ENCODE measurements around the gene BUD31. TPM values are rescaled to one million over a fixed set of nuclear protein-coding genes. Genes with fewer than 3 reads are reported as not detected.
A peak's percentile ranks its signal among the peaks of the same experiment; 100 is the strongest.

Gene BUD31
- total and polyA plus RNA-seq, 2 of the 8 experiments (the other 6 are each of a cell fraction or from before 2014, with no cell fraction given) = 46.7 to 114 TPM

DNA sequence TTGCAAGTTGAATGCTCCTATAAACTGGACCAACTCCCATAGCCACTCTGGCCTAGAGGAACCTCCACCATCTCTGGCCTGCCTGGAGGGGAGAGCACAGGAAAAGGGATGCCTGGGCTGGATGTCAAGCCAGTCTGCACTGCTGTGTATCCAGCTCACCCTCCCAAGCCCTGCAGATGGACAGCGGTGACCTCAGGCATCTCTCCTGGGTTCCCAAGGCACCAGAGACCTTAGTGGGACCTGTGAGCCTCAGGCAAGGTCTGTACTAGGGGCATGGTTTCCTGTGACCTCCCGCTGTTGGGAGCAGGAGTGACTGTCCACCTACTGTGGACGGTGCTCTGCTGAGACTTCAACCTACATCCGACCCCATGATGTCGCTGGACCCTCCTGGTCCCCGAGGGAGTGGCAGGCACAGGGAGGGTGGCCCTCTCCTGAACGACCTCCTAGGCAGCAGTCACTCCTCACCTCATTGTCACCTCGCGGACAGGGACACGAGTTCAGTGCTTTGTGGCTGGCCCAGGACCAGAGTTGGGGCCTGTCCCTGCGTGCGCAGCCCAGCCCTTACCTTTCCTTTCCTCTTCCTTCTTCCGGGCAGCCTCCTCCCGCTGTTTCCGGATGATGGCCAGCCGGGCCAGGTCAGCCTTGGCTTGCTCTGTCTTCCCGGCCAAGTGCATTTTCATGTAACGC lies 11.3 kb upstream of the BUD31 start:
- H2BK120ac ChIP-seq (replicated peaks; ENCODE audit: low read depth, low read length) = no peak overlapping the region
- peaks cover 23 to 73% (median 45%) of the 10 kb centered on the region in 4 experiments for H3K36me3 ChIP-seq (ENCODE audit: control insufficient read depth in 2 of 4, insufficient read depth in 4 of 4, low read length in 3 of 4)
- no peak overlapping the region for H3K23ac ChIP-seq (ENCODE audit: insufficient read length)
- H3K79me2 ChIP-seq (ENCODE audit: control insufficient read depth in 1 of 2, insufficient read depth in 2 of 2, low read length in 2 of 2) = no peaks in the 10 kb centered on the region
- no peak overlapping the region for H4K91ac ChIP-seq (replicated peaks; ENCODE audit: insufficient read length, low read length)
- H2BK12ac ChIP-seq (ENCODE audit: low read depth, low read length) = no peak overlapping the region
- no peaks in the 10 kb centered on the region for H3K79me1 ChIP-seq (ENCODE audit: low read depth, low read length)
- no peak overlapping the region for H3K4me2 ChIP-seq (ENCODE audit: insufficient read depth in 1 of 2, low read depth in 2 of 2, low read length in 2 of 2)
- H3K56ac ChIP-seq (replicated peaks; ENCODE audit: insufficient read length, low read depth, low read length) = no peak overlapping the region
- 91% methylated on average over 17 of the region's 18 CpGs; no CpG with 5 or more reads in 1 of the 2 experiments for WGBS, 2 experiments (ENCODE audit: extremely low coverage in 1 of 2, insufficient coverage in 1 of 2, insufficient read length in 1 of 2, insufficient replicate concordance in 2 of 2, low coverage in 1 of 2, low lambda C conversion rate in 2 of 2, missing lambda C conversion rate in 1 of 2)
- no peak overlapping the region for H2BK15ac ChIP-seq (ENCODE audit: low read length)
- ChIA-PET CTCF (ENCODE audit: partially characterized antibody) (interaction anchor here (1.7 kb wide), 1 partner anchor 22 kb away, joined by 3 read pairs; no protein-coding TSS in a partner anchor), POLR2A (ENCODE audit: partially characterized antibody) (interaction anchor here (3.7 to 7.9 kb wide), 2 partner anchors 10 to 12 kb away, joined by 39 to 150 read pairs; partner anchors contain the start of genes BUD31 and PDAP1)
- no peak overlapping the region for H3K4me3 ChIP-seq (ENCODE audit: extremely low read depth in 1 of 4, insufficient read depth in 2 of 4, low read depth in 3 of 4, low read length in 4 of 4)
- H2AFZ ChIP-seq (ENCODE audit: low read length) = no peak overlapping the region
- H2BK20ac ChIP-seq (ENCODE audit: low read length) = no peak overlapping the region
- peaks cover 4% of the 10 kb centered on the region; the same call in 1 of the 2 replicates for H3K23me2 ChIP-seq (ENCODE audit: low read depth, low read length)
- peaks cover 0 to 8% (median 4%) of the 10 kb centered on the region in 4 experiments; a peak in 5 of 7 replicates for H3K4me1 ChIP-seq (replicated peaks in 1 of 4; ENCODE audit: control insufficient read depth in 3 of 4, insufficient read depth in 4 of 4, low read length in 3 of 4)
- H4K8ac ChIP-seq (ENCODE audit: extremely low read depth, insufficient read depth, low read length) = no peak overlapping the region; the same call in 1 of the 2 replicates
- TF ChIP-seq RFX5 (IDR thresholded peaks at IDR 0.05; ENCODE audit: borderline replicate concordance, low read depth, low read length) (no peak), MAFK (IDR thresholded peaks at IDR 0.05; ENCODE audit: low read depth, low read length) (no peak), JUN (IDR thresholded peaks at IDR 0.05; ENCODE audit: low read depth, low read length) (no peak), POLR2A (IDR thresholded peaks at IDR 0.05; ENCODE audit: control extremely low read depth in 1 of 2, low read depth in 2 of 2, low read length in 2 of 2) (peak; percentile 41 to 51), TAF7 (optimal IDR thresholded peaks at IDR 0.05; ENCODE audit: borderline replicate concordance, low read depth, low read length) (no peak), SUZ12 (IDR thresholded peaks at IDR 0.05; ENCODE audit: low read length) (no peak), CHD1 (IDR thresholded peaks at IDR 0.05; ENCODE audit: low read depth, low read length) (no peak), POLR2AphosphoS5 (IDR thresholded peaks at IDR 0.05; ENCODE audit: low read depth, low read length) (peak; percentile 70; the same call in 1 of the 2 replicates), SP4 (IDR thresholded peaks at IDR 0.05; ENCODE audit: low read length) (no peak), YY1 (IDR thresholded peaks at IDR 0.05; ENCODE audit: low read depth, low read length) (no peak), KDM5A (IDR thresholded peaks at IDR 0.05; ENCODE audit: low read length) (no peak)
- TF ChIP-seq, protein P1, sequence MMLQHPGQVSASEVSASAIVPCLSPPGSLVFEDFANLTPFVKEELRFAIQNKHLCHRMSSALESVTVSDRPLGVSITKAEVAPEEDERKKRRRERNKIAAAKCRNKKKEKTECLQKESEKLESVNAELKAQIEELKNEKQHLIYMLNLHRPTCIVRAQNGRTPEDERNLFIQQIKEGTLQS (IDR thresholded peaks at IDR 0.05; ENCODE audit: insufficient read depth, low read depth, low read length) = no peak
- H3K9me3 ChIP-seq (ENCODE audit: insufficient read depth in 2 of 2, low read depth in 1 of 2, low read length in 1 of 2) = no peaks in the 10 kb centered on the region
- H2AK5ac ChIP-seq (ENCODE audit: low read depth, low read length) = no peak overlapping the region
- H2BK5ac ChIP-seq (ENCODE audit: low read depth, low read length) = no peak overlapping the region
- no peak overlapping the region for H3K18ac ChIP-seq (ENCODE audit: extremely low read depth, low read length)
- DNase-seq (ENCODE audit: low read depth in 1 of 2, low spot score in 2 of 2) = no peak
- no peak for FAIRE-seq
- H3K9ac ChIP-seq (replicated peaks in 1 of 4; ENCODE audit: extremely low read depth in 1 of 4, low read depth in 3 of 4, low read length in 3 of 4) = no peak overlapping the region
- H3K27ac ChIP-seq (ENCODE audit: low read depth, low read length) = no peak overlapping the region
- no peak overlapping the region for H4K5ac ChIP-seq (ENCODE audit: insufficient read length, low read depth, low read length)
- no peak overlapping the region for H3K4ac ChIP-seq (replicated peaks; ENCODE audit: insufficient read length, low read depth, low read length)
- H4K20me1 ChIP-seq (replicated peaks in 1 of 2; ENCODE audit: control insufficient read depth in 1 of 2, insufficient read depth in 2 of 2, low read length in 2 of 2) = peaks cover 15 to 29% of the 10 kb centered on the region in 2 experiments
- no peaks in the 10 kb centered on the region for H3K27me3 ChIP-seq (replicated peaks in 1 of 4; ENCODE audit: control insufficient read depth in 3 of 4, extremely low read depth in 1 of 4, insufficient read depth in 3 of 4, low read length in 3 of 4)
- H3K14ac ChIP-seq (ENCODE audit: insufficient read length) = no peak overlapping the region
